GM10248 (cell line): ENCODE results near the gene ZDHHC11.
"Not testable (repeated sequence)": the region's sequence is repeated elsewhere in the genome, so short reads cannot be mapped to it uniquely, and the experiment has no call there.

Source experiments
- CTCF ChIA-PET: fragments of 300-600 bp; sonication (Branson Sonifier 250); formaldehyde crosslinking; extraction: SDS; loops from one replicate; lab custom pipeline; 2021; ENCODE audit warnings: antibody characterized with exemption; lab: Yijun Ruan, JAX
- POLR2A ChIA-PET: fragments of 350-650 bp; sonication (Branson Sonifier 250); formaldehyde crosslinking; extraction: SDS; loops from one replicate; lab custom pipeline; 2020; ENCODE audit warnings: antibody characterized with exemption; lab: Yijun Ruan, JAX
- DNase-seq: peaks from one replicate; pipeline ENCODE4 v3.0.0; 2012; ENCODE audit errors: extremely low spot score
- CTCF ChIP-seq: IDR thresholded peaks from 2 replicates; pipeline ENCODE4 v1.5.1; 2012; ENCODE audit warnings: mild to moderate bottlenecking, low read depth; ENCODE audit errors: extremely low read depth, missing control alignments, control extremely low read depth

ZDHHC11 gene

GRCh38 chr5:771087-771781, 79.6 kb downstream of the ZDHHC11 start:
- peak; percentile 7 for DNase-seq
- CTCF ChIA-PET, POLR2A ChIA-PET: not testable (repeated sequence)

GRCh38 chr5:770585-770984, 80.2 kb downstream of the ZDHHC11 start:
- DNase-seq, result peak; percentile 11
- POLR2A ChIA-PET, CTCF ChIA-PET: not testable (repeated sequence)

GRCh38 chr5:769485-770145, 81.2 kb downstream of the ZDHHC11 start:
- DNase-seq, CTCF ChIA-PET, POLR2A ChIA-PET: not testable (repeated sequence)

- no peak for TF ChIP-seq CTCF
- CTCF ChIA-PET, result no interaction called here
- DNase-seq, result no peak
- POLR2A ChIA-PET, result no interaction called here
Observed at GRCh38 chr5:766666-767431, 83.9 kb downstream of the ZDHHC11 start.

GRCh38 chr5:765948-766631, 84.7 kb downstream of the ZDHHC11 start:
- no peak for TF ChIP-seq CTCF
- ChIA-PET POLR2A (no interaction called here), CTCF (no interaction called here)
- no peak for DNase-seq

- TF ChIP-seq CTCF, result no peak
- no peak for DNase-seq
- POLR2A ChIA-PET, result no interaction called here
- CTCF ChIA-PET, result no interaction called here
Observed at GRCh38 chr5:763998-764781, 86.6 kb downstream of the ZDHHC11 start.

GRCh38 chr5:763397-763796, 87.4 kb downstream of the ZDHHC11 start:
- no peak for DNase-seq
- no peak for TF ChIP-seq CTCF
- POLR2A ChIA-PET, result no interaction called here
- CTCF ChIA-PET, result no interaction called here

- CTCF ChIA-PET, POLR2A ChIA-PET, DNase-seq: not testable (repeated sequence)
Observed at GRCh38 chr5:762996-763395, 87.8 kb downstream of the ZDHHC11 start.
